HG02763 (cell line): ENCODE results near the gene XRCC1.
"Not testable (repeated sequence)": the region's sequence is repeated elsewhere in the genome, so short reads cannot be mapped to it uniquely, and the experiment has no call there.

Source experiments
- ATAC-seq: cut with Tn5 transposase; IDR thresholded peaks from one replicate; pipeline ENCODE4 v1.9.1; 2021; ENCODE audit warnings: mild to moderate bottlenecking, moderate library complexity; ENCODE audit not compliant: unreplicated experiment

Gene XRCC1

GRCh38 chr19:43575156-43575950 lies at the start of gene XRCC1, which contains the start of gene PINLYP:
Gene XRCC1 (minus strand): TSS chr19:43575527. CDS start chr19:43575458, 69 bp downstream.
Gene PINLYP (plus strand): TSS chr19:43575801. CDS start chr19:43577192, 1,391 bp downstream.
- peak; percentile 95 for ATAC-seq

- no peak for ATAC-seq
Observed at GRCh38 chr19:43624933-43625332, 49.6 kb upstream of the XRCC1 start.

GRCh38 chr19:43623889-43624670 lies 48.8 kb upstream of the XRCC1 start:
- no peak for ATAC-seq

- no peak for ATAC-seq
Observed at GRCh38 chr19:43622956-43623355, 47.6 kb upstream of the XRCC1 start.

- no peak for ATAC-seq
Observed at GRCh38 chr19:43622070-43622469, 46.7 kb upstream of the XRCC1 start.

- no peak for ATAC-seq
Observed at GRCh38 chr19:43620061-43621001, 45.0 kb upstream of the XRCC1 start.

GRCh38 chr19:43619262-43620060 lies 44.1 kb upstream of the XRCC1 start, which contains the start of gene ZNF428:
Gene ZNF428 (minus strand): TSS chr19:43619629. CDS start chr19:43614304, 5,325 bp downstream.
- ATAC-seq = peak; percentile 78

GRCh38 chr19:43618921-43619261 lies 43.6 kb upstream of the XRCC1 start:
- ATAC-seq = peak; percentile 9

GRCh38 chr19:43616954-43617353 lies 41.6 kb upstream of the XRCC1 start:
- no peak for ATAC-seq

GRCh38 chr19:43616306-43616705 lies 41.0 kb upstream of the XRCC1 start:
- ATAC-seq = no peak

GRCh38 chr19:43612374-43612773 lies 37.0 kb upstream of the XRCC1 start:
- no peak for ATAC-seq

- ATAC-seq = no peak
Observed at GRCh38 chr19:43611788-43612187, 36.5 kb upstream of the XRCC1 start, which contains the start of gene SRRM5. Gene SRRM5 (plus strand): TSS chr19:43612088. CDS start chr19:43612122, 34 bp downstream.

GRCh38 chr19:43610493-43610892 lies 35.2 kb upstream of the XRCC1 start:
- no peak for ATAC-seq

- ATAC-seq = no peak
Observed at GRCh38 chr19:43609872-43610271, 34.5 kb upstream of the XRCC1 start.

GRCh38 chr19:43607238-43608205 lies 32.2 kb upstream of the XRCC1 start:
- ATAC-seq = no peak

- ATAC-seq = no peak
Observed at GRCh38 chr19:43606569-43607229, 31.4 kb upstream of the XRCC1 start.

- no peak for ATAC-seq
Observed at GRCh38 chr19:43605875-43606568, 30.7 kb upstream of the XRCC1 start.

- not testable (repeated sequence) for ATAC-seq
Observed at GRCh38 chr19:43600326-43600725, 25.0 kb upstream of the XRCC1 start.
